Activated effector memory CD4-positive, alpha-beta T cell treated with anti-CD3 and anti-CD28 coated beads, Interleukin-2, amount 50 U/mL, for 16 hours (primary cell): ENCODE measurements around the gene FBXW8.

Source experiments
- DNase-seq: peaks from one replicate; pipeline ENCODE4 v3.0.0-alpha.2; 2020

FBXW8 gene

DNA sequence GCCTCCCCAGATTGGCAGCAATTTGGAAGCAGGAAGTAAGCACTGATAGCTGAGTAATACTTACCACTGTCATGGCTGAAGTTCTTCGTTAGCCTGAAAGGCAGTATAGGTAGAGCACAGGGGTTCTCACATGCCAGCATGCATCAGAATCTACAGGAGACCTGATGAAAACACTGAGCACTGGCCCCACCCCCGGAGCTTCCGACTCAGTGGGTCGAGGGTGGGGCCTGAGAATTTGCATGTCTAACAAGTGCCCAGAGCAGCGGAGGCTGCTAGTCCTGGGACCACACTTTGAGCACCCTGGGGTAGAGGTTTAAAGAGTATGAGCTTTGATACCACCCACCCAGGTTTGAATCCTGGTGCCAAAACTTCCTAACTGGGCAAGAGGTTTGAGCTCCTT, 89.6 kb downstream of the FBXW8 start:
- DNase-seq, result no peak

- no peak for DNase-seq
These were observed 91.5 kb downstream of the FBXW8 start for GRCh38 chr12:117002051-117002817.

- no peak for DNase-seq
These were observed 93.2 kb downstream of the FBXW8 start for GRCh38 chr12:117003883-117004404.

DNA sequence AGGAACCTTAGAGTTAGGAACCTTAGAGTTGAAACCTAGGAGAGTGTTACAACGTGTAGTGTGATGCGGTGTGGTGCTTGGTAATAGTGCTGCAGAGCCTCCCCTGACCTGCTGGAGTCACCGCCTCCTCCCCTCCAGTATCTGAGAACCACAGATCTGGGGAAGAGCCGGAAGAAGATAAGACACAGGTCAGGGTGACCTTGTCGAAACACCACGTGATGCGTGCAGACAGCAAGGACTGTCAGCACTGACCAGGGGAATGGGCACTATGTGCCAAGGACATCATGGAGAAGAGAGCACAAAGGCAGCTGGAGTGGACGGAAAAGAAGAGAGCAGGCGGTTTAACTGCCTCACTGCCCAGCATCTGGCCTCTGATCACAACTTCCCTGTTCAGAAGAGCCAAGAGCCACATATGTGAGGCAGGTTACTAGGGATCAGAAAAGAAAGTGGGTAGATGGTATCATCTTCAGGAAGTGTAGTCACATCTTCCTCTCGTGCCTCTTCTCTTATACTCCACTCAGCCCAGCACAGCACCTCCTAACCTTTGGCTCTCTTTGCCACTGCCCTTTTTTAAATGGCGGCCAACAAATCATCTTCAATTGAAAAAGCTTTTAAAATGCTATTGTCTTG, 94.8 kb downstream of the FBXW8 start:
- no peak for DNase-seq

DNA sequence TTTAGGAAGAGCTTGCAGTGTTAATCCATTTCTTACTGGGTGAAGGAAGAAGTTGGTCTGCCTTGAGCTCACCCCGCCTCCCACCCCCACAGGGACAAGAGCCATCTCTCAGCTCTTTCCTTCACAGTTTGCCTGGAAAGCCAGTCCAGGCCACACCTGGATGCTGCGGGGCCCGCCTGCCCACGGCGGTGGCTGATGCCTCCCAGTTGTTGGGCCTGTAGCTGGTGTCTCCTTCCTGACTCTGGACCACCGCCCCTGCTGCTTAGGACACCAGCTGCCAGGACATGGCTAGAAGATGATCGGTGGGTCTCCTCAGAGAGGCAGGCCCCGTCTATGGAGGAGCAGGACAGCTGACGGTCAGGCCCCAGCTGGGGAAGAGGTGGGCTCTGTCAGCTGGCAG, 95.6 kb downstream of the FBXW8 start:
- DNase-seq, result no peak

DNA sequence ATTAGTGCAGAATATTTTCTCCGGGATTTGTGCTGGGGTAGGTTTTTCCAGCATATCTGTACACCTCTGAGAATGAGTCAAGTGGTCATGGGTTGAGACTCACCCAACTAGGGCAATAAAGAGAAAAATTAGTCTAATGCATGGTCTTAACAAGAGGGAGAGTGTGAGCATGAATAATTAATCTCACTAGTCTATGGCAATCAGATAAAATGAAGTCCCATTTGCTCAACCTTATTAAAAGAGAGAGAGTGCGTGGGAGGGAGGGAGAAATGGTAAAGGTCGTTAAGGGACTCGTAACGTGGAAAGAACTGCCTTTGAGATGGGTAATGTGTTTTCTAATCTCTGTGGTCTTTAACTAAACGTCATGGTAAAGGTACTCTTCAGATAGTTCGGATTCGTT, 96.8 kb downstream of the FBXW8 start:
- no peak for DNase-seq

- DNase-seq, result no peak
These were observed 99.0 kb downstream of the FBXW8 start for GRCh38 chr12:117009759-117010158.

DNA sequence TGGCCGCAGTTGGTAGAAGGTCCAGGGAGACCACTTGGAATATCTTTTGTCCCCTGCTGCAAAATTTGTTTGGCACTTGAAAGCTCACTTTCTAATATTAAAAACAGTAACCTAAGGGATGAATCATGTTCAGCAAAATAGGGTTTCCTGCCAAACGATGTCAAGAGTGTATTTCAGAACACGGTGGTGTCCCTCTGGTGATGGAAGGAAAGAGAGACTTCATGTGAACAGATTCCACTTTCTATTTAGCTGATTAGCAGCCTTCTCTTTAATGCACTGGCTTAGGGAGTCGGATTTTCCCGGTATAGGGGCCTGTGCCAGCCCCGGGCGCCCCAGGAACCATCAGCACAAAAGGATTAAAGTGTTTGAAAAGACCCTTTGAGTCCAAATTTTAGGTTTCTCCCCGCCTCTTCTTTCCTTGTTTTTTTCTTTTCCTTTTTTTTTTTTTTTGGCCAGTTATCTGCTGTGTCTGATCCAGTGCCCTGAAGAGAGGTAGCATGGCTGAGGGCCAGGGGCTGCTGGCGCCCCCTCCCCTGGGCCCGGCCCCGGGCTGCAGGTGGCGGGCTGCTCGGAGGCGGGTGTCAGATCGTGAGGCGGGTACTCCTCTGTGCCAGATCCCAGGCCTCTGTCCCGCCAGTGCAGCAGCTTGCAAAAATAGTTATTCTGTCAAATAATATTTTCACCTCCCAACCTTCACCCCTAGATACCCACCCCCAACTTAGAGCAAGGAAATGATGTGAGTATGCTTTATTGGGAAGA, 100.1 kb downstream of the FBXW8 start:
- no peak for DNase-seq

DNA sequence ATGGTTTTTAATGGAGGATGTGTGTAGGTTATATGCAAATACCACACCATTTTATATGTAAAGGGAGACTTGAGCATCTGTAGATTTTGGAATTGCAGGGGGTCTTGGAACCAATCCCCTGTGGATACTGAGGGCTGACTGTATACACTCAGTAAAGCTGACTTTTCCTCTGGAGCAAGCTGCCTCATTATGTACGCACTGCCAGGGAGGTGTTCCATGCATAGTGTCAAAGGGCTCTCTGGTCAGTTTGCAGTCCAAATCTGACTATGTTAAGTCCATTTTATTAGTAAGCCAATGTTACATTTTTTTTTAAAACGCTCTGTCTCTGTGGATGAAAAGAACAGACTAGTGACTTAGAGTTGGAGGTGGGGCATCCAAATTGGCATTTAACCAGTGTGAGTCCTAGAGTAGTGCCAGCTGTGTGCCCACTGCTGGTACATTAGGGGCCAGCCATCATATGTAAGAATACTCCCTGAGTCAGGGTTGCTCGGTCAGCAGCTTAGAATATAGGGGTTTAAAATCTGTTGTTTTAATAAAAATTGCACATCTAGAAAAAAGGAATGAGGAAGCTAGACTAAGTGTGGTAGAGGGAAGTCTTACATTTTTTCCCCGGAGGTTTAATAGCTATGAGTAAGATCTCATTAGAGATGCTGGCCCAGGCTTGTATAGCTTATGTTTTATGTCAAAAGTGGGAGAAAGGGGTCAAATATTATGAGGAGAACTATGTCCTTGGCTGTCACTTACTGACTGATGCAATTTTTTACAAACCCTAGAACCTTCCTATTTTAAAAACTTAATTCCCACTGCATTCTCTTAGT, 101.4 kb downstream of the FBXW8 start:
- no peak for DNase-seq

GRCh38 chr12:117013726-117014125, 103.0 kb downstream of the FBXW8 start:
- DNase-seq, result no peak

DNA sequence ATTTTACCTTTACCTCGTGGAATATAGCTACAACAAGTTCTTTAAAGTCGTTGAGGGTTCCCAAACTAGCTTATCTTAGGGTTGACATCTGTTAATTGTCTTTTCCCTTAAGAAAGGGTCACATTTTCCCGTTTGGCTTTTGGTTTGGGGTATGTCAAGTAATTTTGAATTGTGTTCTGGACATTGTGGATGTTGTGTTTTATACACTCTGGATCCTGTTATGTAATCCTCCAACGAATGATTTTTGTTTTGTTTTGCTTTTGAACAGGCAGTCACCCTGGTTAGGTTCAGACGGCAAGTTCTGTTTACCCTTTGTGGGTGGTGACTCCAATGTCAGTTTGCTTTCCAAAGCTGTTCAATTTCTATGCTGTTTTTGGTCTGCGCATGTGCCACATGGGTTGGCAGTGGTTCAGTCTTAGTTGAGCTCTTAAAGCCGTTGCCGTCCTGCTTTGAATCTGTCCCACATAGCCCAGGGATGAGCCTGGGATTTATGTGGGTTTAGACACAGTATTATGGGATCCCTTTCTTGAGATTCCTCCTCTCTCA, 103.7 kb downstream of the FBXW8 start:
- DNase-seq, result no peak

- no peak for DNase-seq
These were observed 105.1 kb downstream of the FBXW8 start for GRCh38 chr12:117015811-117016210.

DNA sequence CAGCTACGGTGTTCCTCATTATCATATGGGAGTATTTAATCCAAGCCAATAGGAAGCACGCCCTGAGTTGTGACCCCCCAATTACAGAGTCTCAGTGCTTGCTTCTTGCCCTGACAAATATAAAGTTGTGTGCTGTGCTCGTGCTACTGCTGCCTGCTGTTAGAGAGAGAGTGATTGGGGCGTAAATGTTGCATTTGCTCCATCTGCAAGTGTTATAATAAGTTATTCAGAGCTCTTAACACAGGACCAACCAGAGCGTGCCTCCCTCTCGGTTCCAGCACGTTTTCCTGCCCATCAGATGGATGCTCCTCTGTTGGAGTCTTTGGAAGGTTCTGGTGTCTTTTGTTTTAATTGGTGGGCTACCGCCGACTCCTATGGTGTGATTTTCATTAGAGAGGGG, 107.1 kb downstream of the FBXW8 start:
- no peak for DNase-seq

DNA sequence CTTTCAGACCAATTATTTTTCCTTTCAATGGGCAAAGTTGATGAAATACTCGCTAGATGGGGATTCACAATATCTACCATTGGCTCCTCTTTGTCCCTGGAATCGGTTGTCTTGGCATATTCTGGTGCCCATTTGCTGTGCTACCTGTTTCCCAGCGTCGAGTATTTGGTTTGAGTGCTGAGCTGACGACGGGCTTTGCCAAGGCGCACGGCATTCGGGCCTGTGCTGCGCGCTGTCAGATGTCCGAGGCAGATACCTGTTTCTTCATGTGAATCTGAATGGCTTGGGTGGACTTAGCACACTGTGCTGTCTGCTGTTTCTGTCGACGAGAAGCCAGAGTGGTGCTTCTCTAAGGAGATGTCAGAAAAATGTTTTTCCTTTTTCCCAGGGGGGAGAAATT, 107.5 kb downstream of the FBXW8 start:
- DNase-seq, result no peak

GRCh38 chr12:117018685-117019084, 107.9 kb downstream of the FBXW8 start:
- DNase-seq, result no peak

GRCh38 chr12:117019866-117020265, 109.1 kb downstream of the FBXW8 start:
- no peak for DNase-seq

- no peak for DNase-seq
These were observed 109.9 kb downstream of the FBXW8 start for GRCh38 chr12:117020536-117021220.

DNA sequence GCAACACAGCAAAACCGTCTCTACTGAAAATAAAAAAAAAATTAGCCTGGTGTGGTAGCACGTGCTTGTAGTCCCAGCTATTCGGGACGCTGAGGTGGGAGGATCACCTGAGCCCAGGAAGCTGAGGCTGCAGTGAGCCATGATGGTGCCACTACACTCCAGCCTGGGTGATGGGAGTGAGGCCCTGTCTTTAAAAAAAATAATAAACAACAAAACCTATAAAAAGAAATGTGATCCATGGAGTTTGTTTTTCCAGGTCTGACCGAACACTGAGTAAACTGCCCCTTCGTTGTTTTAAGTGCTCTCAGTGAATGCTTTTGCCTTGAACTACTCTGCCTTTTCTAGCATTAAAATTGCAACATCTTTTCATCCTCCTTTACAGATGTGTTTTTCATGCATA, 111.7 kb downstream of the FBXW8 start:
- DNase-seq, result no peak

DNA sequence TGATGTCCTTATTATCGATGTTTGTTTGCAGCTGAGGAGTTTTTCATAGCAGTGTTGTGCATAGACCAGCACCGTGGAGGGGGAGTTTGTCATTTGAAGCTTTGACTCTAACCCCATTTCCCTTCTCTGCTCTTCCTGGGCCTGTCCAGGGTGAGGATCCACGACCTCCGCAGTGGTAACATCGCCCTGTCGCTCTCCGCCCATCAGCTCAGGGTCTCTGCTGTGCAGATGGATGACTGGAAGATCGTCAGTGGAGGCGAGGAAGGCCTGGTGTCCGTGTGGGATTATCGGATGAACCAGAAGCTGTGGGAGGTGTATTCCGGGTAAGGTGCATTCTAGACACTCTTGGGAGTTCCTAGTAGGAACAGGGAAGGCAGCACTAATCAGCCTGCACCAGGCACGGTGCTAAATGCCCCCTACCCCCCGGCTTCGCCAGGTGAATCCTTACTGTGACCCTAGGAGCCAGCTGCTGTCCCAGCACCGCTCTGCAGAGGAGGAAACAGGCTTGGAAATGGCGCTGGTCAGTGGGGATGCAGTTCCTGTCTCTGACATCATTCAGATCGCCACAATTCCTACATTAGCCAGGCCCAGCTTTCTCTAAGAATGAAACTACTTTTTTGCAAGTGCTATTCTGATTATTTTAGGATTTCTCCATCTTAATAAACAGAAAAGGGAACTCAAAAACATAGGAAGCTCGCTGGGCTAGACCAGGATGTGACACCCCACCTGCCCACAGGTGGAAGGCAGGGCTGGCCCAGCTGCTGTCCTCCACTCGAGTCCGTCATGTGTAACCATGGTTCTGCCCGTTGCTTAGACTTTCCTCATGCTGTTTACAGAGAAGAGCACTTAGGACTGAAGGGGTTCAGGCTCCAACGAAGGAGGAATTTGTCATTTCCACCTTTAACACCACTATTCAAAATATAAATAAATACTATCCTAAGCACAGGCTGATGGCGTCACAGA, 113.5 kb downstream of the FBXW8 start:
- DNase-seq, result peak; percentile 31

DNA sequence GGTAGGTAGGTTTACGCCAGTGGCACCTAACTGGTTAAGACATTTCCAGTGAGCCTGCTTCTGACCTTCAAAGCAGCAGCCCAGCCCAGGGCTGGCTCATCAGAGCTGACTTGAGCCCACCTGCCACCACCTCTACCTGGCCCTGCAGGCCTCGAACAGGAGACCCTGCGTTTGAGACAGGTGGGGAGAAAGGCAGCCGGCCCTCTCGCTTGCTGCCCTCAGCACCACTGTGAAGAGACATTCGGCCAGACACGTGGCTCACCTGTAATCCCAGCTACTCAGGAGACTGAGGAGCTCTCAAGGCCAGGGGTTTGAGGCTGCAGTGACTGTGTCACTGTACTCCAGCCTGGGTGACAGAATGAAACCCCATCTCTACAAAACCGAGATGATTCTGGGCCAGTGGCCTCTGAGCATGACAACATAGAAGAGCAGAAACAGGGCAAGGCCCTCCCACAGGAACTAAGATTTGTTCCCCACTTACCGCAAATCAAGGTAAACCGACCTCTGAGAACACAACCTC, 114.3 kb downstream of the FBXW8 start:
- DNase-seq, result peak; percentile 60
